ENCODE data around the gene CAPN9.

Gene CAPN9

DNA sequence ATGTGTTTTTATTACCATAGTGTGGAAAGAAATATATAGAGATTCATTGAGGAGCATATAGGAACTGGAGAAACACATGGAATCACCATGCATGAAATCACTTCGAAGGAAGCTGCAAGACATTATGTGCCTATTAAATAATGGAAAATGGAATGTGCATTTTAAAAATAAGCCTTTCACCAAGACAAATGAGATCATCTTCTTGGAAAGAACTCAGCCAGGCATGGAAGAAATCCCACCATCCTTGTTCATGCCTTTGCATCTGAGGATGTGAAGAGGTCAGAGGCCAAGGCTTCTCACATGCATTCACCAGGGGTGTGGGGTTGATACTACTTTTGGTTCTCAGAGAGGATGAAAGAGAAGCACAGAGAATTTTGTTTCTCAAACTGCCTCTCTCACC, 71.2 kb downstream of the CAPN9 start:
- no peak for DNase-seq
- Histone ChIP-seq H3K4me3 (no peak overlapping the region), H3K9me3 (no peaks in the 10 kb centered on the region), H3K4me1 (peaks cover 0 to 16% (median 7%) of the 10 kb centered on the region in 4 donors), H3K27me3 (no peaks in the 10 kb centered on the region), H3K36me3 (no peaks in the 10 kb centered on the region), H3K27ac (no peak overlapping the region)
- TF ChIP-seq, protein P1, sequence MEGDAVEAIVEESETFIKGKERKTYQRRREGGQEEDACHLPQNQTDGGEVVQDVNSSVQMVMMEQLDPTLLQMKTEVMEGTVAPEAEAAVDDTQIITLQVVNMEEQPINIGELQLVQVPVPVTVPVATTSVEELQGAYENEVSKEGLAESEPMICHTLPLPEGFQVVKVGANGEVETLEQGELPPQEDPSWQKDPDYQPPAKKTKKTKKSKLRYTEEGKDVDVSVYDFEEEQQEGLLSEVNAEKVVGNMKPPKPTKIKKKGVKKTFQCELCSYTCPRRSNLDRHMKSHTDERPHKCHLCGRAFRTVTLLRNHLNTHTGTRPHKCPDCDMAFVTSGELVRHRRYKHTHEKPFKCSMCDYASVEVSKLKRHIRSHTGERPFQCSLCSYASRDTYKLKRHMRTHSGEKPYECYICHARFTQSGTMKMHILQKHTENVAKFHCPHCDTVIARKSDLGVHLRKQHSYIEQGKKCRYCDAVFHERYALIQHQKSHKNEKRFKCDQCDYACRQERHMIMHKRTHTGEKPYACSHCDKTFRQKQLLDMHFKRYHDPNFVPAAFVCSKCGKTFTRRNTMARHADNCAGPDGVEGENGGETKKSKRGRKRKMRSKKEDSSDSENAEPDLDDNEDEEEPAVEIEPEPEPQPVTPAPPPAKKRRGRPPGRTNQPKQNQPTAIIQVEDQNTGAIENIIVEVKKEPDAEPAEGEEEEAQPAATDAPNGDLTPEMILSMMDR (IDR thresholded peaks at IDR 0.05) = no peak
- intact Hi-C loops (cut with DNase I; ENCODE audit: low total_unique reads) = no loop called here

DNA sequence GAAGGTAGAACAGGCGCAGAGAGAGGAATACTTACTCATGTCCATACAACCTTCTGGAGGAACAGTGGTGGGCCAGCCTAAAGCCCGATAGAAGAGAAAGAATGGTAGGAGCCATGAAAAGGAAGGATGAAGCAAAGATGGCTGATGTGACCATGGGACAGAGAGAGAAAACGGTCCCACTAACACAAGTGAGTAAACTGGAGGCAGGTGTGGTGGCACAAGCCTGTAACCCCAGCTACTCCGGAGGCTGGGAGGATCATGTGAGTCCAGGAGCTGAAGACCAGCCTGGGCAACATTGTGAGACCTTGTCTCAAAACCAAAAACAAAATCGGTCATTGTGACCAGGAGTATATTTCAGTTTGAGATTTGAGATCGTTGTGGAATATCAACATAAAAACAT, 71.7 kb downstream of the CAPN9 start:
- Histone ChIP-seq H3K9me3 (no peaks in the 10 kb centered on the region), H3K27ac (no peak overlapping the region), H3K4me3 (no peak overlapping the region), H3K4me1 (peaks cover 0 to 22% (median 12%) of the 10 kb centered on the region in 4 donors), H3K36me3 (no peaks in the 10 kb centered on the region), H3K27me3 (no peaks in the 10 kb centered on the region)
- intact Hi-C loops (cut with DNase I; ENCODE audit: low total_unique reads) = no loop called here
- TF ChIP-seq, protein P1 (IDR thresholded peaks at IDR 0.05) = no peak
- no peak for DNase-seq

DNA sequence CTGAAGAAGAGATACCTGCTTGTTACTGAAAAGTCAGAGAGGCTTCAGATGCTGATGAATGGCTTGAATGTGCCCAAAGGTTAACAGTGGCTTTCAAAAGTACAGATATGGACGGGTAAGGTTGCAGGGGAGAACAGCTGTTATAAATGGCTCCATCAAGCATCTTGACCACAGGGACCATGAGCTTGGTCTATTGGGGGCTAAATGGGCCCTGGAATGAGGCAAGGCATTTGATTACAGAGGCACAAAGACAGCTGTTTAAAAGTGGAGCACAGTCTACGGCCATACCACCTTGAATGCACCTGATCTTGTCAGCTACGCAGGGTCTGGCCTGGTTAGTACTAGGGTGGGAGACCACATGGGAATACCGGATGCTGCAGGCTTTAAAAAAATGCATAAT, 72.8 kb downstream of the CAPN9 start:
- H3K4me3 ChIP-seq = no peak overlapping the region
- no peaks in the 10 kb centered on the region for H3K36me3 ChIP-seq
- peaks cover 0 to 32% (median 22%) of the 10 kb centered on the region in 4 donors for H3K4me1 ChIP-seq
- H3K27ac ChIP-seq = no peak overlapping the region
- H3K9me3 ChIP-seq = no peaks in the 10 kb centered on the region
- no peak for DNase-seq
- H3K27me3 ChIP-seq = no peaks in the 10 kb centered on the region
- TF ChIP-seq, protein P1 (IDR thresholded peaks at IDR 0.05) = no peak
- intact Hi-C loops (cut with DNase I; ENCODE audit: low total_unique reads) = no loop called here

DNA sequence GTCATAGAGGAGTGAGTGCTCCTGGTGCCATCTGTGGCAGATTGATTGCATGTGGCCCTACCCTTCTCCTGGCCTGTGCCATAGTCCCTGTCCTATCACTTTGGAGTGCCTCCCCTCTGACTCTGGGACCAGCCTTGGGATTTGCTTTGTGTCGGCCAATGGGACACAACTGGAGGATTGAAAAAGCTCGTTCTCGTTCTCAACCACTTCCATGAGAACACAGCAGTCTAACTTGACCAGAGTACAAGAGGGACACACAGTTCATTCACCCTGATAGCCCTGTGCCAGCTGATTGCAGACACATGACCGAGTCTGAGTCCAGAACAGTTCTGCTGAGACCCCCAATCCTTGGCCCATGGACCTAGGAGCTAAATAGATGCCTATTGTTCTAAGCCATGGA, 73.4 kb downstream of the CAPN9 start:
- H3K4me1 ChIP-seq = peaks cover 0 to 38% (median 28%) of the 10 kb centered on the region in 4 donors
- no peaks in the 10 kb centered on the region for H3K9me3 ChIP-seq
- H3K27ac ChIP-seq = no peak overlapping the region
- no peaks in the 10 kb centered on the region for H3K27me3 ChIP-seq
- intact Hi-C loops (cut with DNase I; ENCODE audit: low total_unique reads) = no loop called here
- no peaks in the 10 kb centered on the region for H3K36me3 ChIP-seq
- no peak overlapping the region for H3K4me3 ChIP-seq
- TF ChIP-seq, protein P1 (IDR thresholded peaks at IDR 0.05) = no peak
- no peak for DNase-seq

DNA sequence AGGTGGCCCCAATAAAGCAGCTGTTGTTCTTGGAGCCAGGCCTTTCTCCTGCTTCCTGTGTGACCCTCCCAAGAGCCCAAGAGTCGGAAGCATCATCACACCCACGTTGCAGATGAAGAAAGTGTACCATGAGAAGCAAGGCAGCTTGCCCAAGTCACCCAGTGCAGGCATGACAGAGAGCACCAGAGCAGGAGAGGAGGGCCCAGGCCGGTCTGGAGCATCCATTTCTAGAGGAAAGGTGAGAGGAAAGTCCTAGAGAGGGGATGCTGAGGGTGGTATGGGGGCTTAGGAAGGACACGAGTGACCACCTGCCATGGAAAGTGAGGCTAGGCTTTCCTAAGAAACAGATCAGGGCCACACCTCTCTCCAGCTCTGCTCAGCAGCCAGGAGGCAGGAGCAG, 74.2 kb downstream of the CAPN9 start:
- no peak overlapping the region for H3K4me3 ChIP-seq
- no peaks in the 10 kb centered on the region for H3K9me3 ChIP-seq
- no peak for DNase-seq
- peaks cover 0 to 46% (median 36%) of the 10 kb centered on the region in 4 donors for H3K4me1 ChIP-seq
- no peaks in the 10 kb centered on the region for H3K27me3 ChIP-seq
- intact Hi-C loops (cut with DNase I; ENCODE audit: low total_unique reads) = no loop called here
- TF ChIP-seq, protein P1 (IDR thresholded peaks at IDR 0.05) = no peak
- H3K36me3 ChIP-seq = no peaks in the 10 kb centered on the region
- H3K27ac ChIP-seq = no peak overlapping the region

DNA sequence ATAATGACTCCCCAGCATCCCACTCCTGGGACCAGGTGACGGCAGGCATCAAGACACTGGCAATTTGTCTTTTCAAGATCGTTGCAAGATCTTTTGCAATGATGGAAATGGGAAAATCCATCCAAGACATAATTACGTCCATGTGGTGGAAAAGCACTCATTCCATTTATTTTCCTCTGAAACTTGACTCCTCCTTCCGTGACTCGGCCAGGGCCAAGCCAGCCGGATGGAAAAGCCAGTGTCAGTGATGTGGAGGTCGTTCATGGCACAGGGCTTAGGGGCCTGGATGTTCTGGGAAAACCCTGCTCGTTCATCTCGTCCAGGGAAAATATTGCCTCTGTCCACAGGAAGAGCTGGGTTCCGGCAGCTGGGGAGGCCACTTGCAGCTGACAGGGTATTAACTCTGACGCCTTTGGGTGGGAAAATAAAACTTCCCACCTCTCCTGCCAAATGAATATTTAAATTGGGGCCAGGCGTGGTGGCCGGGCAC, 74.9 kb downstream of the CAPN9 start:
- H3K36me3 ChIP-seq = no peaks in the 10 kb centered on the region
- no peak overlapping the region for H3K4me3 ChIP-seq
- H3K9me3 ChIP-seq = no peaks in the 10 kb centered on the region
- intact Hi-C loops (cut with DNase I; ENCODE audit: low total_unique reads) = no loop called here
- H3K27ac ChIP-seq = peak overlapping the region; percentile 87 to 88
- peak; percentile 77 to 80 for DNase-seq
- TF ChIP-seq, protein P1 (IDR thresholded peaks at IDR 0.05) = no peak
- peaks cover 0 to 54% (median 44%) of the 10 kb centered on the region in 4 donors for H3K4me1 ChIP-seq
- no peaks in the 10 kb centered on the region for H3K27me3 ChIP-seq

Data from tibial artery (tissue), 4 donors.